Smooth muscle cell (in vitro differentiated cells): Measurements from ENCODE around the gene RIPK4. TPM values are rescaled to one million over a fixed set of nuclear protein-coding genes. Genes with fewer than 3 reads are reported as not detected.

Experiments used
- DNase-seq: peaks from one replicate; lab custom pipeline; 2025; ENCODE audit not compliant: unreplicated experiment; lab: John Stamatoyannopoulos, UW
- H2AFZ ChIP-seq: fragments of 200-600 bp; sonication (generic); 2 replicates; pipeline ENCODE4 v1.6.0; 2016; ENCODE audit warnings: antibody characterized with exemption, low read depth, mild to moderate bottlenecking
- H3F3A ChIP-seq: fragments of 200-600 bp; sonication (generic); 2 replicates; pipeline ENCODE4 v1.6.0; 2017; ENCODE audit warnings: antibody characterized with exemption, low read depth
- H3K27ac ChIP-seq: fragments of 200-600 bp; sonication (generic); 2 replicates; pipeline ENCODE4 v1.5.1; 2016; ENCODE audit warnings: low read depth, mild to moderate bottlenecking
- H3K27me3 ChIP-seq: fragments of 200-600 bp; sonication (generic); 2 replicates; pipeline ENCODE4 v1.6.1; 2016; ENCODE audit warnings: low read depth, mild to moderate bottlenecking
- H3K36me3 ChIP-seq: fragments of 200-600 bp; sonication (generic); 2 replicates; pipeline ENCODE4 v1.5.1; 2016; ENCODE audit warnings: low read depth
- H3K4me1 ChIP-seq: fragments of 200-600 bp; sonication (generic); 2 replicates; pipeline ENCODE4 v1.5.1; 2016; ENCODE audit warnings: low read depth
- H3K4me2 ChIP-seq: fragments of 200-600 bp; sonication (generic); 2 replicates; pipeline ENCODE4 v1.6.0; 2016; ENCODE audit warnings: mild to moderate bottlenecking
- H3K4me3 ChIP-seq: fragments of 200-600 bp; sonication (generic); 2 replicates; pipeline ENCODE4 v1.5.1; 2016; ENCODE audit warnings: mild to moderate bottlenecking
- H3K79me2 ChIP-seq: fragments of 200-600 bp; sonication (generic); 2 replicates; pipeline ENCODE4 v1.6.0; 2016; ENCODE audit warnings: low read depth, mild to moderate bottlenecking
- H3K9ac ChIP-seq: fragments of 200-600 bp; sonication (generic); 2 replicates; pipeline ENCODE4 v1.6.0; 2016; ENCODE audit warnings: low read depth
- H3K9me3 ChIP-seq: fragments of 200-600 bp; sonication (generic); replicated peaks from 2 replicates; pipeline ENCODE4 v1.5.1; 2016; ENCODE audit warnings: low read depth
- H4K20me1 ChIP-seq: fragments of 200-600 bp; sonication (generic); 2 replicates; pipeline ENCODE4 v1.6.0; 2016; ENCODE audit warnings: low read depth
- WGBS: methylation state at CpG from one replicate; pipeline ENCODE4 v1.1.7; 2016; ENCODE audit warnings: low lambda C conversion rate; 5-methylcytosine and 5-hydroxymethylcytosine counted together
- polyA plus RNA-seq: library from polyadenylated mRNA; unstranded; fragments of >200 nt; fragmentation: Nextera tagmentation; extraction: Ambion mirVana; gene quantifications from 2 replicates; pipeline ENCODE4 v1.2.1, GENCODE V29; 2016
- total RNA-seq: library from RNA; depleted of rRNA; stranded (reverse); fragments of >200 nt; gene quantifications from 2 replicates; pipeline ENCODE4 v1.2.3, GENCODE V29; 2014
- TF ChIP-seq, protein P1 (sequence below): fragments of 200-600 bp; sonication (generic); IDR thresholded peaks from 2 replicates; pipeline ENCODE4 v1.5.1; 2017; ENCODE audit warnings: borderline replicate concordance, mild to moderate bottlenecking, antibody characterized with exemption; ENCODE audit not compliant: insufficient read depth, poor library complexity, severe bottlenecking

The RIPK4 gene
- total and polyA plus RNA-seq, 2 experiments from 2014 or later, result 1.1 to 3.7 TPM

DNA sequence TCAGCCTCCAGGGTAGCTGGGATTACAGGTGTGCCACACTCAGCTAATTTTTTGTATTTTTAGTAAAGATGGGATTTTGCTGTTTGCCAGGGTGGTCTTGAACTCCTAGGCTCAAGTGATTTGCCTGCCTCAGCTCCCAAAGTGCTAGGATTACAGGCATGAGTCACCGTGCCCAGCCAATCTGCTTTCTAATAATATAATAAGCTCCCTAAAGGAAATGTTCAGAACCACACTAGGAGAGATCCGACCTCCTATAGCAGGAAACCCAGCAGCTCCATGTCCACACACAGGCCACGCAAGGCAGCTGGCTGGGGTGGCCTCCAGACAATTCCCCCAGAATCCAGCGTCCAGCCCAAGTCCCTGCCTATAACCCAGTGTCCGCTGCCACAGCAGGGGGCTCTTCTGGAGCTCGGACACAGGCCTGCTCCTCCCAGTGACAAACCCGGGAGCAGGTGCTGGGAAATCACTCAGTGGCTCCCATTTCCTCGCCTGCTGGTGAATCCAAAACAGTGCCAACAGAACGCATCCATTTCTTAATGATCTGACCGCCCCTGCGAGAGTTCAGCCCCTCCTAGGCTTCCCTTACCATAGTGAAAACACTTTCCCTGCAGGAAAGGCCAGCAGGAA lies 7.5 kb downstream of the RIPK4 start:
- Histone ChIP-seq H2AFZ (no peak overlapping the region), H3K4me1 (peaks cover 41% of the 10 kb centered on the region), H3F3A (no peaks in the 10 kb centered on the region), H3K79me2 (peaks cover 4% of the 10 kb centered on the region), H3K9me3 (no peaks in the 10 kb centered on the region), H3K36me3 (no peaks in the 10 kb centered on the region), H3K27ac (no peak overlapping the region), H3K27me3 (peaks cover 41% of the 10 kb centered on the region), H3K4me2 (no peak overlapping the region), H4K20me1 (peaks cover 79% of the 10 kb centered on the region), H3K9ac (no peak overlapping the region), H3K4me3 (no peak overlapping the region)
- WGBS, result 84% methylated on average over 11 of the region's 11 CpGs
- DNase-seq, result no peak
- TF ChIP-seq, protein P1, sequence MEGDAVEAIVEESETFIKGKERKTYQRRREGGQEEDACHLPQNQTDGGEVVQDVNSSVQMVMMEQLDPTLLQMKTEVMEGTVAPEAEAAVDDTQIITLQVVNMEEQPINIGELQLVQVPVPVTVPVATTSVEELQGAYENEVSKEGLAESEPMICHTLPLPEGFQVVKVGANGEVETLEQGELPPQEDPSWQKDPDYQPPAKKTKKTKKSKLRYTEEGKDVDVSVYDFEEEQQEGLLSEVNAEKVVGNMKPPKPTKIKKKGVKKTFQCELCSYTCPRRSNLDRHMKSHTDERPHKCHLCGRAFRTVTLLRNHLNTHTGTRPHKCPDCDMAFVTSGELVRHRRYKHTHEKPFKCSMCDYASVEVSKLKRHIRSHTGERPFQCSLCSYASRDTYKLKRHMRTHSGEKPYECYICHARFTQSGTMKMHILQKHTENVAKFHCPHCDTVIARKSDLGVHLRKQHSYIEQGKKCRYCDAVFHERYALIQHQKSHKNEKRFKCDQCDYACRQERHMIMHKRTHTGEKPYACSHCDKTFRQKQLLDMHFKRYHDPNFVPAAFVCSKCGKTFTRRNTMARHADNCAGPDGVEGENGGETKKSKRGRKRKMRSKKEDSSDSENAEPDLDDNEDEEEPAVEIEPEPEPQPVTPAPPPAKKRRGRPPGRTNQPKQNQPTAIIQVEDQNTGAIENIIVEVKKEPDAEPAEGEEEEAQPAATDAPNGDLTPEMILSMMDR, result no peak

DNA sequence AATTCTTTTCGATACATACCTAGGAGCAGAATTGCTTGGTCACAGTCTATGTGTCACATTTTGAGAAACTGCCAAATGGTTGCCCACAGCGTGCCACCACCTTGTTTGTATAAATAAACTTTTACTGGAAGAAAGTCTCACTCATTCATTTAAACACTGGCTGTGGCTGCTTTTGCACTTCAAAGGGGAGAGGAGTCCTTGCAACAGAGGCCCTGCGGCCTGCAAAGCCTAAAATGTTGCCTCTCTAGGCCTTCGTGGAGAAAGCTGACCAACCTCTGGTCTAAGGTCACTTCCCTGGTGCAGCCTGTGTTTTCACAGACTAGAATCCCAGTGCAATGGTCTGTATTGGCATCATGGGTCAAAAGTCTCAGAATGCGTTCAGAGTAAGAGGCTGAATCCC lies 8.3 kb downstream of the RIPK4 start:
- no peak overlapping the region for H3K27ac ChIP-seq
- no peak overlapping the region for H2AFZ ChIP-seq
- 78% methylated on average over 5 of the region's 5 CpGs for WGBS
- H3K36me3 ChIP-seq, result no peaks in the 10 kb centered on the region
- H3K4me2 ChIP-seq, result no peak overlapping the region
- no peak overlapping the region for H3K4me3 ChIP-seq
- H3K4me1 ChIP-seq, result peaks cover 40% of the 10 kb centered on the region
- H3K79me2 ChIP-seq, result peaks cover 4% of the 10 kb centered on the region
- H4K20me1 ChIP-seq, result peaks cover 72% of the 10 kb centered on the region
- no peaks in the 10 kb centered on the region for H3K9me3 ChIP-seq
- peaks cover 33% of the 10 kb centered on the region for H3K27me3 ChIP-seq
- H3F3A ChIP-seq, result no peaks in the 10 kb centered on the region
- no peak overlapping the region for H3K9ac ChIP-seq
- TF ChIP-seq, protein P1, result no peak
- DNase-seq, result no peak

DNA sequence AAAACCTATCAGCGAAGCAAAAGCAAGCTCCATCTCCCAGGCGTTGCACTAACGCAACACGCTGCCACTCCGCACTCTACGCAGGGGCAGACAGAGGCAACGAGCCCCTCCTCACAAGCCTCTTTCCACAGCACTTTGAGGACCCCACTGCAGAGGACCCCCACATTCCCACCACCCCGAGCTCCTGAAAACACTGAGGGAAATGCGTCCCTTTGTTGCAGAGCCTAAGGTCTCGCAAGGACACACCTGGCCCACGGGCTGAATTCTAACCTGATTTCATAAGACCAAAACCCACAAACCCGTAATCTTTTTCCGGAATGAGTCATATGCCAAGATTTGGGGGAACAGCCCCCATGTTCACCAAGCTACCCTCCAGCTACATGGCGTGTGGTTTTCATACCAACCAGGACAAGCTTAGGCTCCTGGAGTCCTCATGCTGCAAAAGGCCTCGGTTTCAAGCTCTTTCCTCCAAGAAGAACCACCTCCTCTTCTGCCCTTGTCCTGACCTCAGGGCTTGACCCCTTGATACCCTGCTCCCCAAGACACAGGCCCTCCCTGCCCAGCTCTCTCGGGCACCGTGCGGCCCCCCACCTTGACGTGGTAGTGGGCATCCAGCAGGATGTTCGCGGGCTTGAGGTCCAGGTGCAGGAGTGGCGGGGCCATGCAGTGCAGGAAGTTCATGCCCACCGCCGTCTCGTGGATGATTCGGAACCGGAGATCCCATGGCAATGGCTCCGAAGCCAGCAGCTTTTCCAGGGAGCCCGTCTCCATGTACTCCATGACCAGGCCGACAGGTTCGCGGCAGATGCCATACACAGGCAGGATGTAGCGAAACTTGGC lies 10.7 kb downstream of the RIPK4 start:
- peaks cover 23% of the 10 kb centered on the region for H3K4me1 ChIP-seq
- H2AFZ ChIP-seq, result no peak overlapping the region
- H4K20me1 ChIP-seq, result peaks cover 66% of the 10 kb centered on the region
- peaks cover 9% of the 10 kb centered on the region for H3K27me3 ChIP-seq
- DNase-seq, result no peak
- H3F3A ChIP-seq, result peaks cover 4% of the 10 kb centered on the region
- peaks cover 4% of the 10 kb centered on the region for H3K79me2 ChIP-seq
- no peaks in the 10 kb centered on the region for H3K36me3 ChIP-seq
- H3K27ac ChIP-seq, result no peak overlapping the region
- H3K4me2 ChIP-seq, result no peak overlapping the region
- TF ChIP-seq, protein P1, result no peak
- no peak overlapping the region for H3K4me3 ChIP-seq
- WGBS, result 95% methylated on average over 33 of the region's 33 CpGs
- H3K9ac ChIP-seq, result no peak overlapping the region
- no peaks in the 10 kb centered on the region for H3K9me3 ChIP-seq
